DND-41 (cell line): Measurements from ENCODE around the gene CDYL2.

Experiments
- CTCF ChIP-seq: IDR thresholded peaks from 2 replicates; pipeline ENCODE4 v1.5.1; 2012; ENCODE audit warnings: borderline replicate concordance, low read length, moderate library complexity, mild to moderate bottlenecking; ENCODE audit not compliant: poor library complexity, severe bottlenecking; ENCODE audit errors: extremely low read depth
- EZH2 ChIP-seq: IDR thresholded peaks from 3 replicates; pipeline ENCODE4 v1.6.1; 2012; ENCODE audit warnings: borderline replicate concordance, low read depth, mild to moderate bottlenecking, moderate library complexity, low read length, inconsistent platforms; ENCODE audit not compliant: severe bottlenecking

GRCh38 chr16:80666378-80667250 lies 137.8 kb downstream of the CDYL2 start:
- TF ChIP-seq CTCF, result no peak
- no peak for TF ChIP-seq EZH2
